GM13977 (cell line): ENCODE results near the gene GDPD5.
A peak's percentile ranks its signal among the peaks of the same experiment; 100 is the strongest.

ENCODE experiments used
- DNase-seq: peaks from one replicate; pipeline ENCODE4 v3.0.0; 2012; ENCODE audit warnings: low spot score
- CTCF ChIP-seq: IDR thresholded peaks from 2 replicates; pipeline ENCODE4 v1.5.1; 2012; ENCODE audit warnings: mild to moderate bottlenecking, control low read depth; ENCODE audit not compliant: insufficient read depth; ENCODE audit errors: extremely low read depth, missing control alignments
- in situ Hi-C: fragments of 300-500 bp; cut with MboI; formaldehyde crosslinking; loops from one replicate; pipeline ENCODE4 v1.12.0; 2022; ENCODE audit warnings: low sequenced_read_pairs, low pct_unique_long_range_greater_than_20kb, mixed read lengths, inconsistent platforms; ENCODE audit not compliant: unreplicated experiment

The GDPD5 gene

GRCh38 chr11:75389925-75390324, 135.8 kb downstream of the GDPD5 start:
- TF ChIP-seq CTCF, result no peak
- in situ Hi-C loops, result loop anchor here (5.0 kb wide), 1 partner anchor 113 kb away; no protein-coding TSS in a partner anchor

GRCh38 chr11:75389276-75389605, 136.5 kb downstream of the GDPD5 start:
- TF ChIP-seq CTCF, result no peak
- DNase-seq, result no peak
- in situ Hi-C loops, result loop anchor here (5.0 kb wide), 1 partner anchor 112 kb away; no protein-coding TSS in a partner anchor

More at GRCh38 chr11:75389925-75390324, 135.8 kb downstream of the GDPD5 start:
- no peak for DNase-seq

GRCh38 chr11:75388386-75389275, 137.1 kb downstream of the GDPD5 start:
- peak; percentile 78 for DNase-seq
- TF ChIP-seq CTCF, result peak; percentile 77
- in situ Hi-C loops, result loop anchor here (5.0 kb wide), 1 partner anchor 111 kb away; no protein-coding TSS in a partner anchor

- DNase-seq, result no peak
- in situ Hi-C loops, result loop anchor here (5.0 kb wide), 1 partner anchor 111 kb away; no protein-coding TSS in a partner anchor
- no peak for TF ChIP-seq CTCF
Observed at GRCh38 chr11:75387736-75388294, 137.9 kb downstream of the GDPD5 start.

GRCh38 chr11:75386942-75387630, 138.7 kb downstream of the GDPD5 start:
- DNase-seq, result no peak
- in situ Hi-C loops, result loop anchor here (5.0 kb wide), 1 partner anchor 110 kb away; no protein-coding TSS in a partner anchor
- no peak for TF ChIP-seq CTCF
